Activated naive CD4-positive, alpha-beta T cell treated with anti-CD3 and anti-CD28 coated beads, Interleukin-2, amount 50 U/mL, for 24 hours (primary cell): ENCODE results near the gene CREBRF.
"Not testable (repeated sequence)": the region's sequence is repeated elsewhere in the genome, so short reads cannot be mapped to it uniquely, and the experiment has no call there.

Experiments
- H3K27ac Mint-ChIP-seq: one replicate; pipeline ENCODE4 v1.8.0; 2021; ENCODE audit warnings: mild to moderate bottlenecking, mixed read lengths
- H3K27me3 Mint-ChIP-seq: one replicate; pipeline ENCODE4 v1.8.0; 2021; ENCODE audit warnings: mixed read lengths
- H3K36me3 Mint-ChIP-seq: one replicate; pipeline ENCODE4 v1.8.0; 2021; ENCODE audit warnings: mixed read lengths
- H3K4me1 Mint-ChIP-seq: one replicate; pipeline ENCODE4 v1.8.0; 2021; ENCODE audit warnings: mixed read lengths
- H3K4me3 Mint-ChIP-seq: one replicate; pipeline ENCODE4 v1.8.0; 2021; ENCODE audit warnings: mild to moderate bottlenecking, mixed read lengths
- H3K9me3 Mint-ChIP-seq: one replicate; pipeline ENCODE4 v1.8.0; 2021; ENCODE audit warnings: mixed read lengths

CREBRF gene, protein sequence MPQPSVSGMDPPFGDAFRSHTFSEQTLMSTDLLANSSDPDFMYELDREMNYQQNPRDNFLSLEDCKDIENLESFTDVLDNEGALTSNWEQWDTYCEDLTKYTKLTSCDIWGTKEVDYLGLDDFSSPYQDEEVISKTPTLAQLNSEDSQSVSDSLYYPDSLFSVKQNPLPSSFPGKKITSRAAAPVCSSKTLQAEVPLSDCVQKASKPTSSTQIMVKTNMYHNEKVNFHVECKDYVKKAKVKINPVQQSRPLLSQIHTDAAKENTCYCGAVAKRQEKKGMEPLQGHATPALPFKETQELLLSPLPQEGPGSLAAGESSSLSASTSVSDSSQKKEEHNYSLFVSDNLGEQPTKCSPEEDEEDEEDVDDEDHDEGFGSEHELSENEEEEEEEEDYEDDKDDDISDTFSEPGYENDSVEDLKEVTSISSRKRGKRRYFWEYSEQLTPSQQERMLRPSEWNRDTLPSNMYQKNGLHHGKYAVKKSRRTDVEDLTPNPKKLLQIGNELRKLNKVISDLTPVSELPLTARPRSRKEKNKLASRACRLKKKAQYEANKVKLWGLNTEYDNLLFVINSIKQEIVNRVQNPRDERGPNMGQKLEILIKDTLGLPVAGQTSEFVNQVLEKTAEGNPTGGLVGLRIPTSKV

DNA sequence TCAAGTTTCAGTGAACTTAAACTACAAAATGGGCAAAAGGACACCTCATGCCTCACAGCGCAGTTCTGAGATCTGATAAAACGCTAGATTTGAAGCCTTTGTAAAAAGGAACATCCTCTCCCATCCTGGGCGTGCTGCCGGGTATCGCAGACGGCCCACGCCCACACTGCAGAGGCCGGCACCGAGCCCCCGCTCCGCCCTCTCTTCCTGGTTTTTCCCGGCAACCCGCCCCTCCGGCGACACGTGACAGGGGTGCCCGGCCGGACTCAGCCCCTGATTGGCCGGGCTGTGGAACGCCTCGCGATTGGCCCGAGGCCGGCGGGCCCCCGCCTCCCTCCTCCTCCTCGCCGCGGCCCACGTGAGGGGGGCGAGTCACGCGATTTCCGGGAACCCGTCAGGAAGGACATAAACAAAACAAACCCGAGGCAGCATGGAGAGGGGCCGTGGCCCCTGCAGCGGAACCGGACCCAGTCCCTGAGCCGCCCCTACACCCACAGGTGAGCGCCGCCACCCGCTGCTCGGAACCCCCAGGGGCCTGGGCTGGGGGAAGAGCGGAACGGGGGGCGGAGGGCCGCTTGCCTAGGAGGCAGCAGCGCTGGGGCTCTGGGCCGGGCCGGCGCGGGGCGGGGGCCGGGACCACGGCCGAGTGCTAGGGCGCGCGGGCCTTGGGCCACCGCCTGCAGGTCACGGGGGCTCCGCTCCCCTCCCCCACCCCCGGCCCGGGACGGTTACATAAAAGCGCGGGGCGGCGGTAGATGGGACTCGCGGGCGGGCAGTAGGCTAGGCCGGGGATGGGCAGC is at the start of gene CREBRF:
CREBRF (plus strand) TSS at position 370 of the 800 bp plus-strand sequence. CDS start 24,424 bp downstream, outside the sequence.
- H3K4me3 Mint-ChIP-seq = peak within 1 kb of the TSS; percentile 98
- peaks cover 58% of the 10 kb centered on the region for H3K4me1 Mint-ChIP-seq

DNA sequence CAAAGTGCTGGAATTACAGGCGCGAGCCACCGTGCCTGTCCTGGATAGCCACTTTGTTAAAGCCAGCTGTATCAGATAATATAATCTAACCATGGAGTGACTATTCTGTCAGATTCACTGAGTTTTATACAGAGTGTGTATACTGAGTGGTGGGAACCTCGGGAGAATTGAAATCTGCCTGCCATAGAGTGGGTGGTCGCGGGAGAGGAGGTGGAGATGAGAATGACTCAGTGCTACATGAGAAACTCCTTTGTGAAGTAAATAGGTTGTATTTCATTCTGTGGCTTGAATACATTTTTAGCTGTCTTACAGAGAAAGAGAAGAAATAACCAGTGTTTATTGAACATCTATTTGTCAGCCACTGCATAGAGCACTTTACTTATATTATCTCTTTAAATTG is 46.1 kb upstream of the CREBRF start:
- Mint-ChIP-seq H3K4me1 (peaks cover 69% of the 10 kb centered on the region), H3K27me3 (no peaks in the 10 kb centered on the region), H3K36me3 (peaks cover 12% of the 10 kb centered on the region), H3K4me3 (no peak overlapping the region), H3K9me3 (no peaks in the 10 kb centered on the region), H3K27ac (peak overlapping the region; percentile 8)

More for the DNA sequence above, at the start of gene CREBRF:
- no peaks in the 10 kb centered on the region for H3K27me3 Mint-ChIP-seq
- H3K27ac Mint-ChIP-seq = peak within 1 kb of the TSS; percentile 99
- no peaks in the 10 kb centered on the region for H3K9me3 Mint-ChIP-seq
- no peaks in the 10 kb centered on the region for H3K36me3 Mint-ChIP-seq

DNA sequence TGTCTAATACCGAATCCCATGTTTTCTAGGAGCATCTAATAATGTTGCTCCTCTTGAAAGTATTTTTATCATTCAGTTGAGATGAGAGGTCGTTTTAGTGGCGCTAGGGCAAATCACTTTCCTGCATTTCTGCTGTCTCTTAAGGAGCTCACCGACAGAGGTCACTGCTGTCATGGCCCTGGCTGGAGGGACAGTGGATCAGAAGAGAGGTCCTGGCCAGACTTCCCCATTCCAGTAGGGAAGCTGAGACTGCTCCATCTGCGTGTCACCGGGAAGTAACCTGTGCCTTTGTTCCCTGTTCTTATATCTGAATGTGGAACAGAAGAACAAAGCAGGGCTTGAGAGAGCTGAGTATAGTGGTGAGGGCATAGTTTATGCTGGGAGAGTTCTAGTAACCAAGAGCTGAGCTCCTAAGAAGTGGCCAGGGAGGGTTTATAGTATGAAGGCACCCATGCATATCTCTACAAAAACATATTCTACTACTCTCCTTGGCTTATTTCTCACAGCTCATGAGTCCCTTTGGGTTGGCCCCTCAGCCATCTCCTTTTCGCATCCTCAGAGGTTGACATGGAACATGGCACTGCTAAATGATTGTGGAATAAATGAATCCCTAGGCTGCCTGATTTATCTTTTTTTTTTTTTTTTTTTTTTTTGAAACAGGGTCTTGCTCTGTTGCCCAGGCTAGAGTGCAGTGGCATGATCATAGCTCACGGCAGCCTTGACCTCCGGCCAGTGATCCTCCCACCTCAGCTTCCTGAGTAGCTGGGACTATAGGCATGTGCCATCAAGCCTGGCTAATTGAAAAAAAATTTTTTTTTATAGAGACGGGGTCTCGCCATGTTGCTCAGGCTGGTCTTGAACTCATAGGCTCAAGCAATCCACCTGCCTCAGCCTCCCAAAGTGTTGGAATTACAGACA is 45.3 kb upstream of the CREBRF start:
- no peak overlapping the region for H3K4me3 Mint-ChIP-seq

DNA sequence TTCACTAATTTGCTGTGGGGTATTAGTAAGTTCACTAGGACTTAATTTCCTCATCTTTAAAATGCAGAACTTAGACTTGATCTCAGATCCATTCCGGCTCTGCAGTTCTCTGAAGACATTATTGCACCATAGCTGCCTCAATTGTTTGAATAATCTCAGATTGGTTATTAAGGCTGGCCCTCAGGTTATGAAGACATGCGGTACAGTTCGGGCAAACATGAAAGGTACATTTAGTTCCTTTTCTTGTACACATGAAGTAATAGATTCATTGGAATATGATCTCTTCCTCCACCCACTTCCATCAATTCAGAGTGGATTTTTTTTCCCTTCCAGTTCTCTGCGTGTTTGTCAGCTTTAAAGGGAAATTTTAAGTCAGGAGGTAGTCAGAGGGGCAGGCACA is 44.6 kb upstream of the CREBRF start:
- H3K27me3 Mint-ChIP-seq = no peaks in the 10 kb centered on the region
- H3K4me1 Mint-ChIP-seq = peaks cover 71% of the 10 kb centered on the region
- H3K36me3 Mint-ChIP-seq = peaks cover 13% of the 10 kb centered on the region
- H3K4me3 Mint-ChIP-seq = no peak overlapping the region
- no peaks in the 10 kb centered on the region for H3K9me3 Mint-ChIP-seq
- peak overlapping the region; percentile 30 for H3K27ac Mint-ChIP-seq

More for the DNA sequence above, 45.3 kb upstream of the CREBRF start:
- Mint-ChIP-seq H3K27me3 (no peaks in the 10 kb centered on the region), H3K36me3 (peaks cover 13% of the 10 kb centered on the region), H3K9me3 (no peaks in the 10 kb centered on the region), H3K4me1 (peaks cover 71% of the 10 kb centered on the region), H3K27ac (no peak overlapping the region)

DNA sequence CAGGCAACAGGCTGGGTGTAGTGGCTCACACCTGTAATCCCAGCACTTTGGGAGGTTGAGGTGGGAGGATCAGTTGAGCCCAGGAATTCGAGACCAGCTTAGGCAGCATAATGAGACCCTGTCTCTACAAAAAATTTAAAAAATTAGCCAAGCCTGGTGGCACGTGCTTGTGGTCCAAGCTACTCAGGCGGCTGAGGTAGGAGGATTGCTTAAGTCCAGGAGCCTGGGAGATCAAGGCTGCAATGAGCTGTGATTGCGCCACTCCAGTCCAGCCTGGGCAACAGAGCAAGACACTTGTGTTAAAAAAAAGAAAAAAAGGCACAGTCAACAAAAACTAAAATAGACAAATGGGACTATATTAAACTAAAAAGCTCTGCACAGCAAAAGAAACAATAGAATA is 43.3 kb upstream of the CREBRF start:
- H3K9me3 Mint-ChIP-seq = no peaks in the 10 kb centered on the region
- H3K27ac Mint-ChIP-seq = peak overlapping the region; percentile 17
- no peaks in the 10 kb centered on the region for H3K27me3 Mint-ChIP-seq
- H3K4me3 Mint-ChIP-seq = no peak overlapping the region
- peaks cover 66% of the 10 kb centered on the region for H3K4me1 Mint-ChIP-seq
- peaks cover 10% of the 10 kb centered on the region for H3K36me3 Mint-ChIP-seq

DNA sequence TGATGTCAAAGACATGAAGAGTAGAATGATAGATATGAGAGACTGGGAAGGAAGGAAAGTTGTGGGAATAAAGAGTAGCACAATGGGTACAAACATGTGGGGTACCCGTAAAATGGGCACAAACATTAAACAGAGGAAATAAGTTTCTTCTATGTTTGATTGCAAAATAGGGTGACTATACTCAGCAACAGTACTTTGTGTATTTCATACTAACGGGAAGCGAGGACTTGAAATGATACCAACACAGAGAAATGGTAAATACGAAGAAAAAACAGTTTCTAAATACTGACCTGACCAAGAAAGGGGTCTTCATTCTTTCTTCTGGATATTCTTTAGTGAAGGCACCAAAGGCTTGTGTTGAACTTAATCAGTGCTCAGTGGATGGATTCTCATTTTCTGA is 41.5 kb upstream of the CREBRF start:
- no peaks in the 10 kb centered on the region for H3K27me3 Mint-ChIP-seq
- peaks cover 14% of the 10 kb centered on the region for H3K36me3 Mint-ChIP-seq
- H3K4me1 Mint-ChIP-seq = peaks cover 73% of the 10 kb centered on the region
- H3K9me3 Mint-ChIP-seq = no peaks in the 10 kb centered on the region
- H3K4me3 Mint-ChIP-seq = no peak overlapping the region
- peak overlapping the region; percentile 76 for H3K27ac Mint-ChIP-seq

DNA sequence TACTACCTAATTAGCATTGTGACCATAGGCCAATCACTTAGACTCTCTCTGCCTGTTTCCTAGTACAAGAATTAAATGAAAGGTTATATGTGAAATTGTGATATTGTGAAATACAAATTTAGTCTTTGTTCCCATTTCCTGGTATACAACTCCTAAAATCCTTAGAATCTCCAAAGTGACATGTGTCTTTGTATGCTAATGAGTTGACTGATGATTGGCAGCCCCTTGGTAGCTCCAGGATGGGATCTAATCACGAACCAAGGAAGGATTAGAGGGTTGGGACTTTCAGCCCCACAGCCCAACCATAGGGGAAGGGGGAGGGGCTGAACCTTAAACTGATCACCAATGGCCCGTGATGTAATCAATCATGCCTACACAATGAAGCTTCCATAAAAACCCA is 41.0 kb upstream of the CREBRF start:
- H3K4me3 Mint-ChIP-seq = no peak overlapping the region
- peaks cover 16% of the 10 kb centered on the region for H3K36me3 Mint-ChIP-seq
- peaks cover 73% of the 10 kb centered on the region for H3K4me1 Mint-ChIP-seq

DNA sequence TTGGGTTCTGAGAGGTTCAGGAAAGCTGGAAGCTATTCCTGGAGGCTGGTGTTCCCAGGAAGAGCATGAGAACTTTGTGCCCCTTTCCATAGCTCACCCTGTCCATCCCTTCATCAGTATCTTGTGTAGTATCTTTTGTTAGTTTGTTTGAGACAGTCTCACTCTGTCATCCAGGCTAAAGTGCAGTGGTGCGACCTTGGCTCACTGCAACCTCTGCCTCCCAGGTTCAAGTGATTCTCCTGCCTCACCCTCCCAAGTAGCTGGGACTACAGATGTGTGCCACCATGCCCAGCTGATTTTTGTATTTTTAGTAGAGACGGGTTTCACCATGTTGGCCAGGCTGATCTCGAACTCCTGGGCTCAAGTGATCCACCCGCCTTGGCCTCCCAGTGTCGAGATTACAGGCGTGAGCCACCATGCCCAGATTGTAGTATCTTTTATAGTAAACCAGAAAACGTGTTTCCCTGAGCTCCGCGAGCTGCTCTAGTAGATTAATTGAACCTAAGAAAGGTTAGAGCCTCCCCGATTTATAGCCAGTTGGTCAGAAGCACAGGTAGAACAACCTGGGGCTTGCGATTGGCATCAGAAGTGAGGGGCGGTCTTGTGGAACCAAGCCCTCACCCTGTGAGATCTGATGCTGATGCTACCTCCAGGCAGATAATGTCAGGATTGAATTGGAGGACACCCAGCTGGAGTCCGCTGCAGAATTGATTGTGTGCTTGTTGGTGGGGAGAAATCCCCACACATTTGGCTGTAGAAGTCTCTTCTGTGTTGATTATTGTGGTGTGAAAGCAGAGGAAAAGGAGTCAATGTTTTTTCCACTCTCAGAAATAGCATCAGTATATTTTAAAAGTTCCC is 40.3 kb upstream of the CREBRF start:
- no peaks in the 10 kb centered on the region for H3K27me3 Mint-ChIP-seq
- peak overlapping the region; percentile 56 for H3K27ac Mint-ChIP-seq
- H3K36me3 Mint-ChIP-seq = peaks cover 16% of the 10 kb centered on the region
- peaks cover 71% of the 10 kb centered on the region for H3K4me1 Mint-ChIP-seq
- no peak overlapping the region for H3K4me3 Mint-ChIP-seq
- H3K9me3 Mint-ChIP-seq = no peaks in the 10 kb centered on the region

More for the DNA sequence above, 41.0 kb upstream of the CREBRF start:
- Mint-ChIP-seq H3K27me3 (no peaks in the 10 kb centered on the region), H3K9me3 (no peaks in the 10 kb centered on the region), H3K27ac (peak overlapping the region; percentile 68)

DNA sequence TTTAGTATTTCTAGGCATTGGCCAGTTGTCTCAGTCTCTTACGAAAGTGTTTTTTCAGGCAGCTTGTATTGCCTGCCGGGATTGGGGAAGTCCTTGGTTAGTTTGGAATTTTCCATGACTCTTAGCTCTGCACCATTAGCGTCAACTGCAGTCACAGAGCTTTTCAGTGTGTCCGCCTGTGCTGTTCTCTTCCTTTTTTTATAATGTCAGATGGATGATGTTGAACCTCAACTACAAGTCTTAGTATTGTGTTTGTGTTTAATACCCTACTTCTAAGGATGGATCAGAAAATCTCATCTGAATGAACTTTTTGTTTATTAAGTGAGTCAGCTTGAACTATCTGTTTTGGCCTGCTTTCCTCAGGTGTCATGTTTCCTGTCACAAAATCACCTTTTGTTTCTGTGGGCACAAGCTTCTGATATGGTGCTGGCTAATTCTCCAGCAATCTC is 39.5 kb upstream of the CREBRF start:
- peaks cover 14% of the 10 kb centered on the region for H3K36me3 Mint-ChIP-seq

DNA sequence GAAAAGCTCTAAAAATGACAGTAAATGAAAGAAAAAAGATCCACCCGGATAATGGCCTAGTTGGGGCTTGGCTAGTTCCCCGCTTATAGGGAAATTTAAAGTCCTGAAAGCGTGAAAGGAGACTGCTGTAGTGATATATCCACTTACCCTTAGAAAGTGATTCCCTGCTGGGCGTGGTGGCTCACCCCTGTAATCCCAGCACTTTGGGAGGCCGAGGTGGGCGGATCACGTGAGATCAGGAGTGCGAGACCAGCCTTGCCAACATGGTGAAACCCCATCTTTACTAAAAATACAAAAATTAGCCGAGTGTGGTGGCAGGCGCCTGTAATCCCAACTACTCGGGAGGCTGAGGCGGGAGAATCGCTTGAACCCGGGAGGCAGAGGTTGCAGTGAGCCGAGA is 39.1 kb upstream of the CREBRF start:
- H3K4me3 Mint-ChIP-seq, H3K27me3 Mint-ChIP-seq, H3K9me3 Mint-ChIP-seq: not testable (repeated sequence)
- Mint-ChIP-seq H3K36me3 (peaks cover 14% of the 10 kb centered on the region), H3K4me1 (peaks cover 68% of the 10 kb centered on the region), H3K27ac (peak overlapping the region; percentile 56)

More for the DNA sequence above, 39.5 kb upstream of the CREBRF start:
- Mint-ChIP-seq H3K27ac (peak overlapping the region; percentile 56), H3K9me3 (no peaks in the 10 kb centered on the region), H3K4me1 (peaks cover 71% of the 10 kb centered on the region), H3K4me3 (no peak overlapping the region), H3K27me3 (no peaks in the 10 kb centered on the region)

DNA sequence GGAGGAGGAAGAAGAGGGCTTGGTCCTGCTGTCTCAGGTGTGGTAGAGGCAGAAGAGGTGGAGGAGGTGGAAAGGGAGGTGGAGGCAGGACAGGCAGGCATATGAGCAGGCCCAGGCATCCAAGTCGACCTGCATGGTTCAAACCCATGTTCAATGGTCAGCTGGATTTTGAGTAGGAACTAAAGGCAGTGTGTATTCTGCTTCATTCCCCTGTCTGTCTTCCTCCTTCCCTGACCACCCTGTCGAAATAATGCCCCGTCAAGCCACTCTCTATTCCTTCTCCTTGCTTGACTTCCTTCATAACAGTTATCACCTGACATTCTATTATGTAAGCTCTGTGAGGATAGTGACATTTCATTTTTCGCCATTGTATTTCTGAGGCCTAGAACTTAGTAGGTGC is 37.8 kb upstream of the CREBRF start:
- H3K36me3 Mint-ChIP-seq = peaks cover 17% of the 10 kb centered on the region
- H3K4me3 Mint-ChIP-seq = no peak overlapping the region
- H3K4me1 Mint-ChIP-seq = peaks cover 62% of the 10 kb centered on the region
- no peaks in the 10 kb centered on the region for H3K27me3 Mint-ChIP-seq
- no peaks in the 10 kb centered on the region for H3K9me3 Mint-ChIP-seq
- peak overlapping the region; percentile 24 for H3K27ac Mint-ChIP-seq

DNA sequence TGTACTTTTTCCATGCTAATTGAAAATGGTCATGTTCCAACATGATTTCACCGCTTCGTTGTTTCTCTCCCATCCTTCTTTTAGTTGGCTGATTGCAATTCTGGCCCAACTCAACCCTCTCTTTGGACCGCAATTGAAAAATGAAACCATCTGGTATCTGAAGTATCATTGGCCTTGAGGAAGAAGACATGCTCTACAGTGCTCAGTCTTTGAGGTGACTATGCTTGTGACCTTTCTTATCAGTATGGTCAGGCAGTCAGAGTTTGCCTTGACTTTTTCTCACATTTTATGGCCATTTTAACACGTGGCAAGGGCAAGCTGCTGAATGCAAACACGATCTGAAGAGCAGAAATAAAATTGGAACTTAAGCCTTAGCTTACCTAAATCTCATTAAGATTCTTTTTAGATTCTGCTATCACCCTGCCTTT is 36.0 kb upstream of the CREBRF start:
- Mint-ChIP-seq H3K36me3 (peaks cover 15% of the 10 kb centered on the region), H3K27me3 (no peaks in the 10 kb centered on the region), H3K4me3 (no peak overlapping the region), H3K27ac (peak overlapping the region; percentile 10), H3K4me1 (peaks cover 55% of the 10 kb centered on the region), H3K9me3 (no peaks in the 10 kb centered on the region)

DNA sequence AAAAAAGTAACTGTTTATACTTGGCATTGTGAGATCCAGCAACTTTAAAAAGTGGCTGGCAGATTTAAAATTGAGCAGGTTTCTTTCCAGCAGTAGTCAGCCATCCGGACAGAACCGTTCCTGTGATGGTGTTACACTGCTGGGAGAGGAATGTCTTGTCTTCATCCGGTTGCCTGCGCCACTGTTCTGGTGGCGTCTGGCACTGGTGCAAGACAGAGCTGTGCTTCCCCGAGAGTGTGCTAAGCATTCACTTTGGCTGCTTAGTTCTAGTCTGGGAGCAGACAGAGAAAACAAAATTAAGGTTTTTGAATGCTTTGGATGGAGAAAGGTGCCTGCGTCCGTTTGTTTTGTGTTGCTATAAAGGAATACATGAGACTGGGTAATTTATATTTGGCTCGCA is 35.5 kb upstream of the CREBRF start:
- no peaks in the 10 kb centered on the region for H3K27me3 Mint-ChIP-seq
- no peaks in the 10 kb centered on the region for H3K9me3 Mint-ChIP-seq
- peaks cover 15% of the 10 kb centered on the region for H3K36me3 Mint-ChIP-seq
- no peak overlapping the region for H3K4me3 Mint-ChIP-seq
- H3K27ac Mint-ChIP-seq = no peak overlapping the region
- peaks cover 53% of the 10 kb centered on the region for H3K4me1 Mint-ChIP-seq

DNA sequence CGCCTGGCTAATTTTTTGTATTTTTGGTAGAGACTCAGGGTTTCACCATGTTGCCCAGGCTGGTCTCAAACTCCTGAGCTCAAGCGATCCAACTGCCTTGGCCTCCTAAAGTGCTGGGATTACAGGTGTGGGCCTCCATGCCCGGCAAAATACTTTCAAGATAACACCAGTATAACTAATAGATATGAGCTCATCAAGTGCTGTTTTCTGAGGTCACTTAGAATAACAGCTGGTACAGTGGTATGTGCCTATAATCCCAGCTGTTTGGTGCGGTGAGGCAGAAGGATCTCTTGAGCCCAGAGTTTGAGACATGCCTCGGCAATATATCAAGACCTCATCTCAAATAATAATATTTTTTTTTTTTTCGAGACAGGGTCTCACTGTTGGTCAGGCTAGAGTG is 30.5 kb upstream of the CREBRF start:
- Mint-ChIP-seq H3K36me3 (peaks cover 7% of the 10 kb centered on the region), H3K27ac (no peak overlapping the region), H3K4me3 (no peak overlapping the region), H3K4me1 (peaks cover 27% of the 10 kb centered on the region), H3K27me3 (no peaks in the 10 kb centered on the region), H3K9me3 (no peaks in the 10 kb centered on the region)
